Prostate gland (tissue), 2 donors: ENCODE measurements around the gene NDUFC2.
"Not testable (repeated sequence)": the region's sequence is repeated elsewhere in the genome, so short reads cannot be mapped to it uniquely, and the experiment has no call there.

Experiments
- POLR2A ChIP-seq: fragments of 450-650 bp; IDR thresholded peaks from one replicate; pipeline ENCODE4 v1.6.1; 2016; ENCODE audit warnings: antibody characterized with exemption, mild to moderate bottlenecking
- POLR2AphosphoS5 ChIP-seq: sonication (generic); formaldehyde crosslinking; IDR thresholded peaks from one replicate; pipeline ENCODE4 v1.6.1; 2017; ENCODE audit warnings: antibody characterized with exemption
- TF ChIP-seq, protein P1 (sequence below), 4 experiments: fragments of 200-600 bp in 2 of 4; fragments of 450-650 bp in 2 of 4; sonication (generic) in 2 of 4; IDR thresholded peaks; 1 replicate in 3 of 4; 2 replicates in 1 of 4; pipeline ENCODE4 v1.5.1; 2016 to 2019; ENCODE audit warnings: antibody characterized with exemption in 4 of 4, mild to moderate bottlenecking in 2 of 4, moderate library complexity in 2 of 4

DNA sequence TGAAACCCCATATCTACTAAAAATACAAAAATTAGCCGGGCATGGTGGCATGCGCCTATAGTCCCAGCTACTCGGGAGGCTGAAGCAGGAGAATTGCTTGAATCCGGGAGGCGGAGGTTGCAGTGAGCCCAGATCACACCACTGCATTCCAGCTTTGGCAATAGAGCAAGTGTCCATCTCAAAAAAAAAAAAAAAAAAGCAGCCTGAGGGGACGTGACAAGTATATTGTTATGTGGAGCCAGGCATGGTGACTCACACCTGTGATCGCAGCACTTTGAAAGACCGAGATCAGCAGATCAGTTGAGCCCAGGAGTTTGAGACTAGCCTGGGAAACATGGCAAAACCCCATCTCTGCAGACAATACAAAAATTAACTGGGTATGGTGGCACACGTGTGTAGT is 51.2 kb downstream of the NDUFC2 start:
- TF ChIP-seq, protein P1, sequence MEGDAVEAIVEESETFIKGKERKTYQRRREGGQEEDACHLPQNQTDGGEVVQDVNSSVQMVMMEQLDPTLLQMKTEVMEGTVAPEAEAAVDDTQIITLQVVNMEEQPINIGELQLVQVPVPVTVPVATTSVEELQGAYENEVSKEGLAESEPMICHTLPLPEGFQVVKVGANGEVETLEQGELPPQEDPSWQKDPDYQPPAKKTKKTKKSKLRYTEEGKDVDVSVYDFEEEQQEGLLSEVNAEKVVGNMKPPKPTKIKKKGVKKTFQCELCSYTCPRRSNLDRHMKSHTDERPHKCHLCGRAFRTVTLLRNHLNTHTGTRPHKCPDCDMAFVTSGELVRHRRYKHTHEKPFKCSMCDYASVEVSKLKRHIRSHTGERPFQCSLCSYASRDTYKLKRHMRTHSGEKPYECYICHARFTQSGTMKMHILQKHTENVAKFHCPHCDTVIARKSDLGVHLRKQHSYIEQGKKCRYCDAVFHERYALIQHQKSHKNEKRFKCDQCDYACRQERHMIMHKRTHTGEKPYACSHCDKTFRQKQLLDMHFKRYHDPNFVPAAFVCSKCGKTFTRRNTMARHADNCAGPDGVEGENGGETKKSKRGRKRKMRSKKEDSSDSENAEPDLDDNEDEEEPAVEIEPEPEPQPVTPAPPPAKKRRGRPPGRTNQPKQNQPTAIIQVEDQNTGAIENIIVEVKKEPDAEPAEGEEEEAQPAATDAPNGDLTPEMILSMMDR (IDR thresholded peaks at IDR 0.05): not testable (repeated sequence)
- not testable (repeated sequence) for TF ChIP-seq POLR2A, POLR2AphosphoS5
